ENCODE measurements around the gene RASSF4.

The RASSF4 gene

DNA sequence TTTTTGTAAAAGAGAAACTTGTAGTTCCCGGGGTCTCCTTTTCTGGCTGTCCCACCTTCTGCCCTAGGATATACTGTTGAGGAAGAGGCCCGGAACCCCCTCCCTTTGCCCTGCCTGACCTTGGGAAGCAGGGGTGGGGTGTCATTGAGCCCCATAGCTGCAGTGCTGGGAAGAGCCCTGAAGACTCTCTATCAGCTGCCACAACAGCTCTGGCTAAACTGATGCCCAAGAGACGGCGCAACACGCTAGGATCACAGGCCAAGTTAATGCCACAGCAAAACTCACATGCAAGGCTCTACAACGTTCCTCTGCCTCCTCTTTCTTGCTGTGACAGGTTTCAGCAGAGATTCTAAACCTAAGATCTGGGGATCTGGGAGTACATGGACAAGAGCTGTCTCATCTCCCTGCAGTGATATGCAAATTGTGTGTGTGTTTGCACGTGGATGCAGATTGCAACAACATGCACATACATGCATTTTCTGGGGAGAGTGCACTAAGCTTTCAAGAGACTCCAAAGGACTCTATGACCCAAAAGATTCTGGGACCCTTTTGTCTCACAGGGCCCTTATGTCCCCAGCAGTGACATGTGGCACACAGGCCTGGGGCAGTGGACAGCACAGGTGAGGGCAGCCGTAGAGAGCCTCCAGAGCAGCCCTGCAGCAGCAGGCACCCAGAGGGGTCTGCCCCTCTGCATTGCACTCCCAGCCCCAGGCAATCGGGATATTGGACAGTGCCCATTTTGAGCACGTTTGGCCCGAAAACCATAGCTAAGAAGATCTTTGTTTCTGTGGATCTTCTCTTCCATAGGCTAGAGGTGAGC is 2.5 kb downstream of the RASSF4 start:
- in situ Hi-C loops (cut with MboI; ENCODE audit: low sequenced_read_pairs): no loop called here

DNA sequence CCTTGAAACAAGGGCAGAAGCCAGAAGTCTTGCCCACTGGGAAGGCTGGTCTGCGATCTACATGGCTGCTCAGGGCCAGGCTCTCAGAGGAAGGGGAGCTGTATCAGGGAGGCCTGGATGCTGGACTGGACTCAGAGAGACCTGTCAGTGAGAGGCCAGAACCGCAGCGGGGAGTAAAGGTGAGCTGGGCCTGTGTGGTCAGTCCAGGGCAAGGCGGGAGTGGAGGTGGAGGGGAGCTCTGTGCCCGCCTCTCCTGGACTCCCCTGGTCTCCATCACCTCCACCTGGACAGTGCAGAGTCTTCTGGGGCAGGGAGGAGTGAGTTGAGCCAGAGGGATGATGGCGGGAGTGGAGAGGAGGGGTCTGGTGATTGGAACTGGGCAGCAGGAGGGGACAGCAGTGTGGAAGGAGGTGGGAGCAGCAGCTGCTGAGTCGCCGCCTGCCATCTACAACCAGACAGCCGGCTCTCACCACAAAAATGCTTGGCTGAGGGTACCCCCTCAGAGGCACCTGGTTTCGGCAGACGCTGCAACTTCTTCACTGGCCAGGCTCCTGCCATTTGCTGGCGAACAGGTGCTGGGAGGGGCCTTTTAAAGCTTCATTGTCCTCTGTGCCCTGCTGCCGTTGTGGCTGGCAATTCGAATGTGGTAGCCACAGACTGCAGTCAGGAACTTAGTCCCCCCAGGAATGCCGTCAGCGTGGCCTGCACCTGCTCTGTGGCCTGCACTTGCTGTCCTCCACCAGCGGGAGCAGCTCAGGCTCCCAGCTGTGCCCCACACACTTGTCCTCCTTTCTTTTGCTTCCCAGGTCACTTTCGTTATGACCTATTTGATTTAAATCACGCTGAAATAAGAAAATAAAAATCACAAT is 3.5 kb downstream of the RASSF4 start:
- in situ Hi-C loops (cut with MboI; ENCODE audit: low sequenced_read_pairs): no loop called here

DNA sequence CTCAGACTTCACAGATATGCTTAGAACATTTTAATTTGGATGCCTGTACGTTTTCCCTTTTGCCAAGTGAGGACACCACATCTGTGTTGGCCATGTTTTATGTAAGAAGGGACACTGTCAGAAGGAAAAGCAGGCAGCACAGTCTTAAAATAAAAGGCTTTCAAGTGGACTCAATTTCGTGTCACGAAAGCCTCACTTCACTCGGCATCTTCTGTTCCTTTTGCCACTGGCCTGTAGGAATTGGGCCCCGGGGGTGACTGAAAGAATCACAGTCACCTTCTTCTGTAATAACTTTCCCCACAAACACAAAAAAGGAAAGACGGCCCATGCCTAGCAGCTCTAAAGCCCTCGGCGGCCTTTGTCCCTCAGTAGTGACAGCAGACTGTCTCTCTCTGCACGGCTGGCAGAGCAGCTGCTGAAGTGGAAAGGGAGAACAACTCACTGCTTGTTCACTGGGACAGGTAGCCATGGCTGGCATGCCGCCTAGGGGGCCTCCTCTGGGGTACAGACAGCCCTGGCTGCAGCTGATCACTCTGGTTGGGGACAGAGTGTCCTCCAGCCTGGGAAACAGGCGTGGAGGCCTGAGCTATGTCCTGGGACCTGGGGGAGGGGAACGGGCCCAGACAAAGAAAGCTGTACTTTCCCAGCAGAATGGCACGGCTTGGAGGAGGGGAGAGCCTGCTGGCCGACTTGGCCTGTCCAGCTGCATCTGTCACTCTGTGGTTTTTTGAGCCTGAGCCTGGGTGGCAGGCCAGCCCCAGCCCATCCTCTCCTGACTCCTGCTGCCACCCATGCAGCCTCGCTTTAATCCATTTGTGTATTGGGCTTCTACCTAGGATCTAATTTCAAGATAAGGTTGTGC is 4.4 kb downstream of the RASSF4 start:
- in situ Hi-C loops (cut with MboI; ENCODE audit: low sequenced_read_pairs): no loop called here

DNA sequence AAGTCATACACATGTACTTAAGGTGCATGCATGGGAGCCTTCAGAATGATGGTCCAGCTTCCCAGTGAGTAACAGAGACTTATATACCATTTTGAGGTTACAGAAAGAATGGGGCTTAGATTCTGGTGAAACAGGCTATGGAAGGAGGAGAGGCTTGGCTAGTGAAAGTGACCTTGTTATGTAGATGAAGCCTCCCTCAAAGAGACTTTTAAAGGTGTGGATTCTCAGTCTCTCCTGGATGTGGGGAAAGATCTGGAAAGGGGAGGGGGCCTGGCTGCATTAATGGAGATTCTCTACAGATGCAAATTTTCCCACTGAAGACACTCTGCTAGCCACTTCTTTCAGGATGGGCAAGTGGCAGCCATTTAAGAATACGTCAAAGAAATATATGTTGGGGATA is 5.5 kb downstream of the RASSF4 start:
- in situ Hi-C loops (cut with MboI; ENCODE audit: low sequenced_read_pairs): no loop called here

DNA sequence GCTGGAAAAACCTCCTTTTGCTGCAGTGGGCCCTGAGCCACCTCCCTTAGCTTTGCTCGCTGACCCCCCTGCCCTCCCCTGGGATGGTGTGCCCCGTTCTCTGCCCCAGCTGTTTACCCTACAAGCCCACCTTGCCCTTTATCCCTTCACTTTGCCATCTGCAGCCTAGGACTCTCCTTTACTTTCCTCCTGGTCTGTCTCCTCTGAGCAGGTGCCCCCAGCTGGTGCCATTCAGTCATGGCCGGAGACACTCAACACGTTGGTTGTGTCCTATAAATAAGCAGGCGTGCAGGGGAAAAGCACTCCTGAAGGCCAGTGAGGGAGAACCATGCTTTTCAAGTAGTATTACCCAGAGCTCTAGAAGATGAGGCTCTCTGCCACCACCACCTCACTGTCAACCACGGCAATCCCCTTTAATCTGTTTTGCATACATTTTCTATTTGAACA is 6.1 kb downstream of the RASSF4 start:
- in situ Hi-C loops (cut with MboI; ENCODE audit: low sequenced_read_pairs): no loop called here

DNA sequence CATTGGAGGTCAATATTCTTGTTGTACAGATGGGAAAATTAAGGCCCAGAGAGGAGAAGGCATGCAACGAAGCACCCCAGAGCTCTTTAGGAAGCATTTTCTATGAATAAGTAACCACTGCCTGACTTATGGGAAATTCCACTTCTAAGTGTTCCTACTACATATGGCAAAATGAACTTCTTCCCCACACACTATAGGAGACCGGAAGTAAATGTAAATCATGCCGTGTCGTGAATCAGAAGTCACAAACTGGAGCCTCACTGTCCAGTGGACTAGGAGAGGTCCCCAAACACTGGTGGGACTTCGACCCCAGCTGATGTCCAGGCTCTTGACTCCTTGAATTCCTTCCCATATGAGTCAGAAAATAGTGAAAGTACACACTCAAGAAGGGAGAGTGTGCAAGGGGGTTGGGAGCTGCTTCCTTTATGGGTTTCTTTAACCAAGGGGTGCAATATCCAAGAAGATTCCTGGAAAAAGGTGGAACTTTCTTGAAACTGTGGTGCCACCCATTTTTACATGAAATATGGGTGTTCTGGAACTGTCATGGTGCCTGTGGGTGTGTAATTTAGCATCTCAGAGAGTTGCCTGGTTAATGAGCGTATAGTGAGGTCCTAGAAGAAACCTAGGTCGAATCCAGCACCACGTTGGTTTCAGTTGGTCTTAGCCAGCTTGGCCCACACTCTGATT is 6.7 kb downstream of the RASSF4 start:
- in situ Hi-C loops (cut with MboI; ENCODE audit: low sequenced_read_pairs): no loop called here

DNA sequence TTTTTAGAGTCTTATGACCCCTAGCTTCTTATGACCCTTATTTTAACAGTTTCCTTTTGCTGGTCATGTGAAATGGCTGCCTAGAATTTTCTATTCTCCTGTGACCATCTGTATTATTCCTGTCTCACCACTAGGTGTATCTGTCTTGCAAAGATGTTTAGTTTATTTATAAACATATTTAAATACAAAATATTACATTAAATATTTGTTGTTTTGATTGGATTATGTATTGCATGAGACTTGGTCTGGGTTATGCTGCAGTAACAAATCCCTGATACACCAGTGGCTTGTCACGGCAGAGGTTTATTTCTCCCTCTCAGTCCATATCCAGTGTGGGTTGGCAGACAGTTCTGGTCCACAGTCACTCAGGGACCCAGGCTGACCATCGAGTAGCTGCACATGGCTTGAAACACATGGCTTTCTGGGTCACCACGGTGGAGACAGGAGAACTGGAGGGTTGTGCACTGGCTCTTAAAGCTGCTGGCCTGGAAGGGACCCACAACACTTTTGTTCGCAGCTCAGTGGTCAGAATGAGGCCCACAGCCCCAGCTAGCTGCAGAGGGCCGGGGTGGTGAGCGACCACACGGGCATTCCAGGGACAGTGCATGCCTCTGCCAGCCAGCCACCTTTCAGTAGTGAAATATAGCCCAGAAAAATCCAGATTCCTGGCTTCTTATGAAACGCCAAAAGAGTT is 7.4 kb downstream of the RASSF4 start:
- in situ Hi-C loops (cut with MboI; ENCODE audit: low sequenced_read_pairs): no loop called here

DNA sequence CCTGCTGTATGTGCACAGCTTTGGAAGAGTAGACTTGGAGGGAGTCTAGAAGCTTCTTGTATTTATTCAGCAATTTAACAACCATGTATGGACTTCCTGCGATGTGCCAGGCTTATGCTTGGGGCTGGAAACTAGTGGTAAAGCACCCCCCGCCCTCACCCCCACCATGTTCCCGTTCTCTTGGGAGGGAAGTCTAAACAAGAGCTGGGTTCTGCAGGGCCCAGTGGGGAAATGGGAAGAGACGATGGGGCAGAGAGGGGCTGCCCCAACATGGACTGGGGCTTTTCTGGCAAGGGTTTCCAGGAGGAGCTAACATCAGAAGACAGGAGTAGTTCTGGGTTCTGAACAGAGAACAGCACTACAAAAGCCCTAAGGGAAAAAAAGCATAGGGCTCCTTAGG is 8.0 kb downstream of the RASSF4 start:
- in situ Hi-C loops (cut with MboI; ENCODE audit: low sequenced_read_pairs): no loop called here

DNA sequence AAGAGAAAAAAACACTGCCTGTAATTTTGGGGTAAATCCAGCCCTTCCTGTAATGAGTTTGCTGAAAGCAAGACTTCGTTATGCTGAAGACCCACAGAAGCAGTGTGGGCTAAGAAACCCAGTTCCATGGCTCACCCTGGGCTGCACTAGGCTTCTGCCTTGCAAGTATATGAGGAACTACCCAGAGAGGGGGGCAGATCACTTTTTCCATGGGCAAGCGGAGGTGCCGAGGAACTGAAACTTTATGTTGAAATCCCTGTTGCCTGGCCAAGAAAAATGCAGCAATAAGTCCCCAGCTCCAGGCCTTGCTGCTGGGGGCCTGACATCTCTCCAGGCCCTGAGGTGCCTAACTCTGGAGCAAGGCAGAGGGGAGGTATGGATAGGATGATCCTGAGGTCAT is 8.5 kb downstream of the RASSF4 start:
- in situ Hi-C loops (cut with MboI; ENCODE audit: low sequenced_read_pairs): no loop called here

DNA sequence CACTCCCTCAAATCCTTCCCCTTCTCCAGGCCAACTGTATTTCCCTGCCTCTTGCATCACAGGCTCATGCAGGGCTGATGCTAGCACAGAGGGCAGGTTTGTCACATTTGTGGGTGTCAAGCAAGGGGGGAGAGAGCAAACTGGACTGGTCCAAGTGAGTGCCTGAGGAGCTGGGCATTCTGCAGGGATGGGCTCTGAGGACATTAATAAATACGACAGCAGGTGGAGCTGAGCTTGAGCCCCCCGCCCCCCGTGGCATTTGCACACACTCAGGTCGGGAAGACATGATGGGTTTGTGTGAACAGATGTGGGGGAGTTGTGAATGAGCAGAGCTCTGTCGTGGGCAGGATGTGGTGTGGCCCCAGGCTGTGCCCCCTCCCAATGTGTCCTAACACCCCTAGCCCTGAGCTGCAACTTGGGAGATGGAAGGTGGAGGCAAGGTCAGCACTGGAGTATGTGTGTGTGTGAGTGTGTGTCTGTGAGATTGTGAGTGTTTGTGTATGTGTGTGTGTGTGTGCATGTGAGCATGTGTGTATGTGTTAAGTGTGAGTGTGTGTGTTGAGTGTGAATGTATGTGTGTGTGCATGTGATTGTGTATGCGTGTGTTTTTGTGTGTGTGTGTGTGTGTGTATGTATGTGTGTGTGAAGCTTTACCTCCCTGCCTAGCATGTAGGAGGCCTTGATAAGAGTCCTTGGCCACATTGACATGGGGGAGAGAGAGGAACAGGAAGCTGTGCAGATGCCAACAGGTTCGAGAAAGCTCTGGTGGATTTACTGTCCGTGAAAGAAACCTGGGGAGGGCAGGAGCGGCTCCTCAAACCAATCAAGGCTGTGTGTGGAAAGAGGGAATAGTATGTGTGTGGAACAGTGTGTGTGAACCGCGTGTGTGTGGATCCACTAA is 9.1 kb downstream of the RASSF4 start:
- in situ Hi-C loops (cut with MboI; ENCODE audit: low sequenced_read_pairs): no loop called here

DNA sequence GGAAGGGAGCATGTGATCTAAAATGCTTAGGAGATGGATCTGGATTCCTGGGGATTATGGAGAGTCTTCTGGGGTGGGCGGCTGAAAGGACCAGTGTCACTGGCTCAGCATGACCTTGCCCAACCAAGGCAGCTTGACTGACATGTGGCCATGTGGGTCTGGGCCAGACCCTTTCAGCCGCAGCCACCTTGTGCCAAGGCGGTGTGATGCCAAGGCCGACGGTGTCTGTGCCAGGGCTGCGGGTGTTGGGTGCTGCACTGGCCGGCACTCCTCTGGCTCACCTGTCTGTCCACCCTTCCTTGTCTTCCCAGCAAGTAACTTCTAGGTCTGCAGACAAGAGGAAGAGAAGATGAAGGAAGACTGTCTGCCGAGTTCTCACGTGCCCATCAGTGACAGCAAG is 10.3 kb downstream of the RASSF4 start:
- in situ Hi-C loops (cut with MboI; ENCODE audit: low sequenced_read_pairs): no loop called here

DNA sequence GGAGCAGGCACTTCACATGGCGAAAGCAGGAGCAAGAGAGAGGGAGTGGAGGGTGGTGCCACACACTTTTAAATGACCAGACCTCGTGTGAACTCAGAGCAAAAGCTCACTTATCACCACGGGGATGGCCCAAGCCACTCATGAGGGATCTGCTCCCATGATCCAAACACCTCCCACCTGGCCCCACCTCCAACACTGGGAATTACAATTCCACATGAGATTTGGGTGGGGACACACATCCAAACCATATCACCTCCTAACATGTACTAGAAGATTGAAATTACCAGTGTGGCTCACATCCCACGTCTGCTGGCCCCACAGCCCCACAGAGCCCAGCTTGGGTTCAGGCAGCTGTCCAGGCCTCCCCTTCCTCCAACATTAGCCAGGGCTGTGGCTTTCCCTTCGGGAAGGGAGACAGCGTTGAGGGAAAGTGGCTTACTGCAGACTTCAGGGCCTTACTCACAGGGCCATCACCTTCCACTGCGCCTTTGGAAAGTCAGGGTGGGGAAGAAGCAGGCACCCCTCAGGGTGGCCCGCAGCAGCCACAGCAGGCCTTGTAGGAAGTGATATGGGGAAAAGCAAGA is 11.3 kb downstream of the RASSF4 start:
- in situ Hi-C loops (cut with MboI; ENCODE audit: low sequenced_read_pairs): no loop called here

DNA sequence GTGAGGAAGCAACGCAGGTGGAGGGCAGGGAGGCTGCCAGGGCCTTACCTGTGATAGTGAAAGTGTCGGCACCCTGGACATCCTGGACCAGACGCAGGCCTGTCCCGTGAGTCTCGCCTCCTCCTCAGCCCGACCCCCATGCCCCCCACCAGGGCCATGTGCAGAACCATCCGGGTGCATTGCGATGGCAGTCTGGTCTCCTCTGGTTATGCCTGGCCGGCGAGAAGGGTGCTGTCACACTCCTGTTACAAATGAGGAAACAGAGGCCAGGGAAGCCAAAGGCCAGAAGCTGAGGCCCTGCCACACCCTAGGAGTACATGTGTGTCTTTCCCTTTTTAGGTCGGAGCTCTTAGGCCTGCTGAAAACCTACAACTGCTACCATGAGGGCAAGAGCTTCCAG is 11.8 kb downstream of the RASSF4 start:
- in situ Hi-C loops (cut with MboI; ENCODE audit: low sequenced_read_pairs): no loop called here

DNA sequence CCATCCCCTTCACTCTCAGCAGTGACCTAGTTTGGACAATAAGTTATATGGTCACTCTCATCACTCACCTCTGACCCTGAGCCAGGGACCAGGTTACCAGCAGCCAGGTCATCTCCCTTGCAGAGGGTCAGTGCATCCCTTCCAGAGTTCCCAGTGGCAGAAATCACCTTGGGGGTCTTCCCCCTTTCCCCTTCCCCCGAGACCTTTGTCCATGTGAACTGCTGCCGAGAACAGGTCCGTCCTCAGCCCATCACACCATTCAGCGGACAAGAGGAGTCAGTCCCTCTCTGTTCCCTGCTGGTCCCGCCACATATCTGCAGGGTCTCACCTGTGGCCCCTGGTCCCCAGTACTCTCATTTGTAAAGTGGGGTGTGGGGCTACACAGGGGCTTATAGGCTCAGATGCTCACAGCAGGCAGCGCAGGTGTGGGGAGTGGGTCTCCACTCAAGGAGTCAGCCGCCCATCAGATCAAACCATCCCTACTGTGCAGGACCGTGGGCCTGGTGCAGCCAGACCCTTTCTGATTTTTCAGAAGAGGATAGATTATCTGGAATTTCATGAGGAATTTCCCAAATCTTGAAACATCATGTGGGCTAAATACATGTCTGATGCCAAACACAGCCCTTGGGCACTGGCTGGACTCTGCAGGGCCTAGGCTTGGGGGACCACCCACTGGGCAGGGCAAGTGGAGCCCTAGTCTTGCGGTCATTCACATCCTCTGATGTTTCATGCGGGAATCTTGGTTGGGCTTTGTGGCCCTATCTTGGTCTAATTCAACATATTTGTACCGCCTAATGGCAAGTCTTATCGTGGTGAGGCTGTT is 12.5 kb downstream of the RASSF4 start:
- in situ Hi-C loops (cut with MboI; ENCODE audit: low sequenced_read_pairs): no loop called here

DNA sequence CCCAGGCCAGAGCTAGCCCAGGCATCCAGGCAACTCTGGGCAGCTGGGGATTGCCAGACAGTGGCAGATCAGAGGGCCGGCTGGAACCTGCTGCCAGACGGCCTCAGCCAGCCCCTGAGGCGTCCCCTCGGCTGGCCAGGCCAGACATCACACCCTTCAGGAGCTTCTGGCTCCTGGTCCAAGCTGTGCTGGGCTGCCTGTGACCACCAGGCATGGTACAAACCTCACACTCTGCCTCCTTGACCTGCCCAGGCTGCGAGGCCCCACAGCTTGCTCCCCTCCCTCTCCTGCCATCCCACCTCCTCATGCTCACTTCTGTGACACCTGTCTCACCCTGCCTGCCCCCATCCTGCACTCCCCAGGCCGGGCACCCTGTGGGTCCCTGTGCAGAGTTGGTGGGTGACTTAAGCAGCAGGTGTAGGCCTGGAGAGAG is 13.3 kb downstream of the RASSF4 start:
- in situ Hi-C loops (cut with MboI; ENCODE audit: low sequenced_read_pairs): no loop called here

DNA sequence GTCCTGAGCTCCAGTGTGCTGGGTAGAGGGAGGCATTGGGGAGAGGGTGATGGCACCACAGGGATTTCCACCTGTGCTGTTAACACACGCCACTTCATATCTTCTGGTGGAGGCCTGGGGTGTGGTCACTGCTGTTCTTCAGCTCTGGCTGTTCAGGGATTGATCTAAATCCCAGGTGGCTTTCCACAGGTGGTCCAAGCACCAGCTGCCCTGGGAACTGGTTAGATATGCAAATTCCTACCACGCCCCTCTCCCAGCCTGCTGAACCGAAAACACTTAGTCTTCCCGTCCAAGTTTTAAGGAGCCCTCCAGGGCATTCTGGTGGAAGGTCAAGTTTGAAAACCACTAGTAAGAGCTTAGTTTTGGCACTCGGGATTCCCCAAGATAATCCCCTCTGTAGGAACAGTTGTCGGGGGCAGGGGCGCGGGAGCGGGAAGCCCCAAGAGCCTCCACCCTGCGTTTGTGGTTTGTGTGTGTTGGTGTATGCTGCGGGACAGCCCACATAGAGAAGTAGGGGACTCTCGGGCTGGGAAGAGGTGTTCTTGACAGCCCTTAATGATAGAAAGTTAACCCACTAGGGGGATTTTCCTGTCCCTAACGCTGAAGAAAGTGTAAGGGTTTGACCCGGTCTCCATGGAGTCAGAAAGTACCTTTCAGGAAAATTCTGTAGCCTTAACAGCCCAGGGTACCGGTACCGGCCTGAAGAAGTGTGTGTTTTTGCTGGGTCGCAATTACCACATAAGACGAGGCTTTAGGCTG is 13.9 kb downstream of the RASSF4 start:
- in situ Hi-C loops (cut with MboI; ENCODE audit: low sequenced_read_pairs): no loop called here

DNA sequence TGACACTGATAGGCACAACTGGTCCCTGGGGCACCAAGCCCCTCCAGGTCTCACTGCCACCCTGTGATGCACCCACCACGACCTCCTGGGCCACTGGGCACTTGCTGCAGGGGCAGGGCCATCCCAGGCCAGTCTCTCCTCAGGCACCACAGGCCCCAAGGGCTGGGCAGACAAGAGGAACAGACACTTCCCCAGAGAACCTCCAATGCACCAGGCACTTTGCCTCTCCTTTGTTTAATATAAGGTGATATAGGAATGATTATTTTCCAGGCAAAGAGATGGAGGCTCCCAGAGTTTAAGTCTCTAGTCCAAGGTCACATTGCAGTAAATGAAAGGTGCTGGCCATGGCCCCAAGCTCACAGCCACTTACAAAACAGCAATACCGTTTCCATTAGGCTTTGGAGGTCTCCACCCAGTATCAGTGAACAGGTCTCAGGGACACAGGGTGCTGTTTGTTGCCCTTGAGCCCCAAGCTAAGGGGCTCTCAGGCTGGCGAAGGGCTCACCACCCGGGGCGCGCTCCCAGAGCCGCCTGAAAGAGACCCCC is 14.6 kb downstream of the RASSF4 start:
- in situ Hi-C loops (cut with MboI; ENCODE audit: low sequenced_read_pairs): no loop called here
